HG02759 (cell line): ENCODE data around the gene SMIM44.
"Not testable (repeated sequence)": the region's sequence is repeated elsewhere in the genome, so short reads cannot be mapped to it uniquely, and the experiment has no call there.

Experiments used
- ATAC-seq: cut with Tn5 transposase; IDR thresholded peaks from one replicate; pipeline ENCODE4 v1.9.1; 2021; ENCODE audit warnings: mild to moderate bottlenecking, moderate library complexity; ENCODE audit not compliant: unreplicated experiment

Gene SMIM44

GRCh38 chr19:3459089-3459881 is 24.0 kb downstream of the SMIM44 start:
- ATAC-seq: no peak

- no peak for ATAC-seq
Observed at GRCh38 chr19:3458229-3459088, 24.8 kb downstream of the SMIM44 start.

GRCh38 chr19:3457528-3458228 is 25.6 kb downstream of the SMIM44 start:
- no peak for ATAC-seq

GRCh38 chr19:3456925-3457527 is 26.2 kb downstream of the SMIM44 start:
- no peak for ATAC-seq

- no peak for ATAC-seq
Observed at GRCh38 chr19:3455960-3456601, 27.2 kb downstream of the SMIM44 start.

- no peak for ATAC-seq
Observed at GRCh38 chr19:3455393-3455955, 27.8 kb downstream of the SMIM44 start.

- no peak for ATAC-seq
Observed at GRCh38 chr19:3454656-3455392, 28.4 kb downstream of the SMIM44 start.

GRCh38 chr19:3453840-3454239 is 29.4 kb downstream of the SMIM44 start:
- no peak for ATAC-seq

GRCh38 chr19:3452942-3453214 is 30.4 kb downstream of the SMIM44 start:
- ATAC-seq: not testable (repeated sequence)

- no peak for ATAC-seq
Observed at GRCh38 chr19:3452171-3452941, 30.9 kb downstream of the SMIM44 start.

GRCh38 chr19:3451451-3451866 is 31.8 kb downstream of the SMIM44 start:
- ATAC-seq: no peak

- no peak for ATAC-seq
Observed at GRCh38 chr19:3450796-3451411, 32.3 kb downstream of the SMIM44 start.

GRCh38 chr19:3448616-3449334 is 34.5 kb downstream of the SMIM44 start:
- ATAC-seq: no peak

GRCh38 chr19:3446657-3447056 is 36.6 kb downstream of the SMIM44 start:
- ATAC-seq: not testable (repeated sequence)

- no peak for ATAC-seq
Observed at GRCh38 chr19:3444695-3445234, 38.5 kb downstream of the SMIM44 start.

GRCh38 chr19:3443840-3444694 is 39.2 kb downstream of the SMIM44 start:
- no peak for ATAC-seq
